Measurements from ENCODE around the gene ATXN7L1. TPM values are rescaled to one million over a fixed set of nuclear protein-coding genes. Genes with fewer than 3 reads are reported as not detected.

Gene ATXN7L1
- total and polyA plus RNA-seq, 2 of the 8 experiments (the other 6 are each of a cell fraction or from before 2014, with no cell fraction given), result 14.3 to 34.0 TPM

DNA sequence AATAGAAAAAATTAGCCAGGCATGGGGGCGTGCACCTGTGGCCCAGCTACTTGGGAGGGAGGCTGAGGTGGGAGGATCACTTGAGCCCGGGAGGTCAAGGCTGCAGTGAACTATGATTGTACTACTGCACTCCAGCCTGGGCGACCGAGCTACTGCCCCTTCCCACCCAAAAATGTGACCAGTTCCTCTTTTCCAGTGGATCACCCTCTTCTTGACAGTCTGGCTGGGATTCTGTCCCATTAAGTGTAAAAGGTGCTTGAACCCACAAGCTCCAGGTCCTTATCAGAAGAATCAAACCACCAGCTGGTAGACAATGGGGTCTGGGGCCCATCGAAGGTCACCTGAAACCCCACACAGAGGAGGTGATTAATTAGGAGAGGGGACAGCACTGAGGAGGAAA lies 14.1 kb downstream of the ATXN7L1 start (continued):
- no peak for TF ChIP-seq GTF2F1 (IDR thresholded peaks at IDR 0.05; ENCODE audit: borderline replicate concordance, low read depth, low read length)

All from H1 (cell line).